ENCODE data around the gene SPTBN1.
"Not testable (repeated sequence)": the region's sequence is repeated elsewhere in the genome, so short reads cannot be mapped to it uniquely, and the experiment has no call there.

Gene SPTBN1

DNA sequence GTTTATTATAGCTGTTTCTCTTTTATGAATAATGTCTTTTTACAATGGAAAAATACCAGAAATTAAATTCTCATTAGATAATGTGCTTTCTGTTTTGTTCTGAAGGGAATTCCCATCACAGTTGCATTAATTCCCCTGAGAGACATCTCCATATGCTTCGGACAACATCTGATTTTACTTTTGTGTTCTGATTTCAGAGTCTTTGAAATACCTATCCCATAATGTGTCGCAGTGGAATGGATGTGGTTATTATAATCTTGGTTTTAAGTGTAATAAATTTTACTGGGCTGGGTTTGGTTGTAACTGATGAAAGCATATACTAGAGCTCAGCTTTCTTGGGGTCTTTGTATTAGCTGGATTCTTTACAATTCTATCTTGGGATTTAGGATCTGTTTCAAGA, 12.5 kb downstream of the SPTBN1 start:
- in situ Hi-C loops (cut with MboI; ENCODE audit: low sequenced_read_pairs), result no loop called here

DNA sequence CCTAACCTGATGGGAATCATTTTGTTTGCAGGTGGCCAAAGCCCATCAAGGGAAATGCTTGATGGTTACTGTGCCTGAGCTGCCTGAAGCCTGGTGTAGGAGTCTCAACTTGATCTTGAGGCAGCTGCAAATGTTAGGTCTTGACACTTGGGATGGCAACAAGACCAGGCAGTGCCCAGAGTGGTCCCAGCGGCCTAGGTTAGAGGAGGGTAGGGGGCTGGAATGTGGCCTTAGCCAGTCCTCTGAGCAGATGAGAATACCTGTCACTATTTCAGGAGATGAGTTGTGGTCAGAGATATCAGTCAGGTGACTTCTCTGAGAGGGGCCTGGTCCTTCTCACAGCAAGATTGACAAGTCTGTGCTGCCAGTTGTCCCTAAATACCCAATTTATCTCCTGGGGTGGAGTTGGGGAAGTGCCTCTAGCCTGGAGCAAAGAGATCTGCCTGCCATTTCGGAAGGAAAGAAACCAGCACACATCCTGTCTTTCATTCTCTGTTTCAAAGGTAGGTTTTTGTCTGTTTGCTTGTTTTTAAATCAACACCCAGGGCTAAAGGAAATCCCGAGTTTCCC, 13.4 kb downstream of the SPTBN1 start:
- in situ Hi-C loops (cut with MboI; ENCODE audit: low sequenced_read_pairs), result no loop called here

DNA sequence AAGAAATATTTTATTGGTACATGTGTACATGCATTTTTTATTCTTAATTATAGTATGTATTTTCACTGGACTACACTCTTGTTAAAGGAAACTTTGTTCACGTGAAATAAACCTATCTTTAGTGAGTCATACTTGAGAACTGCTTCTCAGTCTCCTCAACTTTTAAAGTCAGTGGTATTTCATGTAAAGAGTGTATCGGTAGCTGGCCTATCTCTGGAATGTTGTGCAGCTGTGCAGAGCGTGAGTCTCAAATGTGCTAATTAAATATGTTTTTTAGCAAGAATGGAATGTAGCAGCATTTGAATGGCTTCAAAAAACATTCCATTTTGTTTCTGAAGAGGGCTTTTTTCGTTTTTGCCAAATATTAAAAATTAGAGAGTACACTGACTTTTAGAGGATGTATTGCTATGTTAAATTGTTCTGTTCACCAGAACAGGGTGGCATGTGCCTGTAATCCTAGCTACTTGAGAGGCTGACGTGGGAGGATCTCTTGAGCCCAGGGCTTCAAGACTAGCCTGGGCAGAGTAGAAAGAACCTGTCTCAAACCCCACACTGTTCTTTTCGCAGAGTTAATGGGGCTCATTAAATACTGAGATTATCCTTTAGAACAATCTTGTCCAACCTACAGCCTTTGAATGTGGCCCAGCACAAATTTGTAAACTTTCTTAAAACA, 14.3 kb downstream of the SPTBN1 start:
- in situ Hi-C loops (cut with MboI; ENCODE audit: low sequenced_read_pairs), result no loop called here

DNA sequence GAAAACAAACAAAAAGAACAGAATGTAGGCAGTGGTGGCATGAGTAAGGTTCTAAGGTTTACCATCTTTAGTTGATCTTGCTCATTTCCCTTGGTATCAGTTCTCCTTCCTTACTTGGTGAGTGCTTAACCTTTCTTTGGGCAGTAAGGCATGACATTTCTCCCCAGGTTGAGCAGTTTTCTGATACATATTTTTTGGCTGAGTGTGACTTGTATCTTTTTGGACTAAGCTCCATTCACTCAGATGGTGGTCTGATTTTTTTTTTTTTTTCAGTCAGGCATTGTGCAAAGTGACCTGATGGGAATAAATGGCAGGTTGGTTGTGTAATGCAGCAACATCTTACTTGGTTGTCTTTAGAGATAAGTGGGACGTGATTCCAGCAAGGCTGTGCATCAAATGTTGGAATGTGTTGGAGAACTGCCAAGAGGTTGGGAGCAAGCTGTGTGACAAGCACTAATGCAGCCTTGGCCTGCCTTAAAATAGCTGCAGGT, 15.1 kb downstream of the SPTBN1 start:
- in situ Hi-C loops (cut with MboI; ENCODE audit: low sequenced_read_pairs), result no loop called here

DNA sequence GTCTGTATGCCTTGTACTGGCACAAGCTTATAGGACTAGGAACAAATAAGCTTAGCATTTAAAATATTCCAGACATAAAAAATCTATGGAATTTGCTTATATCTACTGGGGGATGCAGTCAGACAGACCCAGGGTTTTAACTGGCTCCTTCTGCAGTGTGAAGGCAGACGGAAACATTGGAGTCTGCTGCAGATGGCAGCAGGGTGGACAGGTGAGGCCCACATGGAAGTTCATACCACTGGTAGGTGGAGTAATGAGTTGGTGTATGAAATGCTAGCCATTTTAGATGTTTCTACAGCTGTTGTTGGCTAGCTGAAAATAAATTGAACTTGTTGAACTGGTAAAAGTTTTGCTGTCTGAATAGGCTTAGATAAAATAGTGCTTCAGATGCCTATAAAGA, 17.7 kb downstream of the SPTBN1 start:
- in situ Hi-C loops (cut with MboI; ENCODE audit: low sequenced_read_pairs), result no loop called here

DNA sequence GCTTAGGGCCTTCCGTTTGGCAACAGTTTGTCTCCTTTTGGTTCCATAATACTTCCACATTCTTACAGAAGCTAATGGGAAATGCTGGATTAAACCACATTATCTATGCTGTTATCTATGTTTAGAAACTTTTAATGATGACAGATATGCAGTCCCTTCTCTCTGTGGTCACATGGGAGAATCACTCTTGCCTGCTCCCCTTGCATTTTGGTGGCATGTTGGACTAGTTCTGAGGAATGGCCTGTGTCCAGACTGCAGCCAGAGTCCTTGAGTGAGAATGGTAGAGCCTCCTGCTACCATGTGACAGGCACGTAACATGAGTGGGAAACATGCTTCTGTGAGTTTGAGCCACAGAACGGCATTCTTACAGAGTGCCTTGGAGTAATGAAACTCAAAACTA, 19.2 kb downstream of the SPTBN1 start:
- in situ Hi-C loops (cut with MboI; ENCODE audit: low sequenced_read_pairs), result no loop called here

DNA sequence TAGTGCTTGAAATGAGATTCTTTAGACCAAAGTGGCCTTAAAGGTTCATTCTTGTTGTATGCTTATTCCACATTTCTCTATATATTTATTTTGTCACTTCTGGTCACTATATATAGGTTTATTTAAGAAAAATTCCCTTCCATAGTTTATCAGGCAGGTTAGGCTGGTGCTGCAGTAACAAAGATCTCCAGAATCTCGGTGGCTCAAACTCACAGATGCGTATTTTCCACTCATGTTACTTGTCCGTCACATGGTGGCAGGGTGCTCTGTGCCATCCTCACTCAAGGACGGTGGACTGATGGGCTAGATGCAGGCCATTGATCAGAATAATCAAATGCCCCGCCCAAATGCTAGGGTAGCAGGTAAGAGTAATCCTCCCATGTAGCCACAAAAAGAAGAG, 19.8 kb downstream of the SPTBN1 start:
- in situ Hi-C loops (cut with MboI; ENCODE audit: low sequenced_read_pairs), result no loop called here

DNA sequence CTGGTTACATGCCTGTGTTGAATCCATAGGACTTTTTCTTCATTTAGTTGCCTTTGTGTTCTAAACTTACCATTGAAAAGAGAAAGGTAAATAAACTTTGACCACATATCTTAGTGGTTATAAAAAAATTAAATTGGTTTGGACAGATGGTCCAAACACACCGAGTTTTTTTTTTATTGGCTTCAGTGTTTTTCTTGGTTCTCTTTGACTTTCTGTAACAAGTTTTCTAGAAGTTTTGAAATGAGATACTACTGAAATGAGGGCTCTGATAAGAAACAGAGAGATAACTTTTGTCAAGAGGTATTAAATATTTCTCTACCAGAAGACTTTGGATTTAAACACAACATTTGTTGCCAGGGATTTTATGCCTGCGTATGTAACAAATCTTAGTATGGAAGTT, 20.7 kb downstream of the SPTBN1 start:
- in situ Hi-C loops (cut with MboI; ENCODE audit: low sequenced_read_pairs), result no loop called here

DNA sequence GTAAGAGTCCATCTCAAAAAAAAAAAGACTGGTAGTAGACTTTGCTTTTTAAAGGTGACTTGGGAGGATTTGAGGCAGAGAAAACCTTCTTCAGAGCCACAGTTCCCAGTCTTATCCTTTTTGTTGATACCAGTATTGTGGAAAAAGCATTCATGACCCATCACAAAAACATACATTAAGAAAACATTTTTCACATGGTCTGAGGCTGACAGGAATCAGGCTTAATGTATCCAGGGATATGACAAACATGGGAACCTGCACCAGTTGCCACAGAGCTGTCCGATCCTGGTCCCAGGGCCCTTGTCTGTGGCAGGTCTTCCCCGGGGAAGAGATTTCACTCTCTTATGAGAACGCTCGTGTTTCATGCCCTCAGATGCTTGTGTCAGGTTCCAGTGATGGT, 21.8 kb downstream of the SPTBN1 start:
- in situ Hi-C loops (cut with MboI; ENCODE audit: low sequenced_read_pairs), result no loop called here

DNA sequence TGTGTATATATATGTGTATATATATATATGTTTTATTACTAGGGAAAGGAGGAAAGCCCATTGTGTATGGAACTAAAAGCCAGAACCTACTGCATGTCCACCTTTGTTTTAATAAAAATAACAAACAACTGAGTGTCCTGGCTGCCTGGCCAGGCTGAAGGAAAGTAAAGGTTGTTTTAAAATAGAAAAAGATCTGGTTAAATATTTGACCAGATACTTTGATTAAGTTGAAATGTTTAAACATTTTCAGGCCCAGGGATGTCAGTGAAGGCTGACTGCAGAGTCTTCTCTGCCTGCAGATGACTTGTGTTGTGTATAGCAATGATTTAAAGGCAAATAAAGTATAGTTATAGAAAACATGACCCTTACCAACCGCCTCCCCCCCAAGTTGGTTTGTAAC, 22.8 kb downstream of the SPTBN1 start:
- in situ Hi-C loops (cut with MboI; ENCODE audit: low sequenced_read_pairs), result no loop called here

DNA sequence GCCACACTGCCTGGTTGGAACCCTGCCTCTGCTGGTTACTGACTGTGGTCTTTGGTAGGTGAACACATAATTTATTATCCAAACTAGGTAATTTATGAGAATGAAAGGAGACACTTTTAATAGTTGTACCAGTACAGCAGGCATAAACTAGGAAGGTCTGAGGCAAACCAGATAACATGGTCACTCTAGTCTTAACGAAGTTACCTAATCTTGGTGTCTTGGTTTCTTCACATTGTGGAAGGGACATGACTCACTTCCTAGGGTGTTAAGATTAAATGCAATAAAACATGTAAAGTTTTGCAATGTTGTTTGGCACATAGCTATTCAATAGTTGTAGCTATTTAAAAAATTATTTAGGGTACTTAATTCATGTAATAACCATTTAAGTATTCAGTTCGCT, 23.3 kb downstream of the SPTBN1 start:
- in situ Hi-C loops (cut with MboI; ENCODE audit: low sequenced_read_pairs), result no loop called here

DNA sequence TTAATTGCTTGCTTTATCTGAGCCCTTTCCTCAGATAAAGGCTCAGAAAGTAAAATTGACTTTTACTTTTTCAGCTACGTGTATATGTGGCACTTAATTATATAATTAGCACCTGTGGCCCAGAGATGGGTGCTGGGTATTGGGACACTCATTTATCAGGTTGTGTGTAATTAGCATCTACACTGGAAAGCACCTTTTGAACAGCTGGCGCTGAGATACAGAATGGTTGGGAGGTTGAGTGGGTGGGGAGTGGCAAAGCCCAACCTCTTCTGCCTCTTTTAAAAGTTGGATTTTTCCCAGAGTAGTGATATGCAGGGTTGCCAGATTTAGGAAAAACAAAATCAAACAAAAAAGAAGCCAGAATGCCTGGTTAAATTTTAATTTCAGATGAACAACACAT, 23.9 kb downstream of the SPTBN1 start:
- in situ Hi-C loops (cut with MboI; ENCODE audit: low sequenced_read_pairs), result no loop called here

DNA sequence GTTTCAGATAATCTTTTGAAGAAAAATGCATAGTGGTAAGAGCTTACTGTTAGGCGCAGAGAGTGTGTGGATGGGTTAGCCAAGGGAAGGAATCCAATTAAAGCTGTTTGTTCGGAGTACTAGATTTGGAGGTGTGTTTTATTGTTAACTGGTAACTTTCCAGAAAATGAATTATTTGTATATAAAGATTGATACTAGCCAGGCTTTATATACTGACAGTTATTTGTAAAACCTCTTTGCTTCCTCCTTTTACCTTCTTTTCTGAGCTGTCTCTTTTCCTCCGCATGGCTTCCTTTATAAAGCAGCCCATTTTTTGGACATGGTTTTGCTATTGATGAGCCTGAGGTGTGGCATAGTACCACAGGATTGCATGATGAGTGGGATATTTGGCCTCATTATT, 25.6 kb downstream of the SPTBN1 start:
- in situ Hi-C loops (cut with MboI; ENCODE audit: low sequenced_read_pairs), result no loop called here

DNA sequence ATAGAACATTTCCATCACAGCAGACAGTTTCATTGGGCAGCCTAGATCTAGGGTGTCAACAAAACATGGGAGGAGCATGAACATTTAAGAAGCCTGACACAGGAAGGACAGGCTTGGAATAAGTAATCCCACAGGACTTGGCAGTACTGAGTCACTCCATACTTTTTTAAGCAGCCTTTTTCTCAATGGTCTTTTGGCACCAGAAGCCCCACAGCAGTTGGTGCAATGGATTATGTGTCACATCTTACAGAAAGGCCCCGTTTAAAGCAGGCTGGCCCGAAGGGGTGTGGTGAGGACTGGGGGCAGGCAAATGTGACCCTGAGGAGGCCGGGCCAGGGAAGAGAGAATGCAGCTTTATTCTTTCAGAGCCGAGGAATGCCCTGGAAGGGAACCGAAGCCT, 26.6 kb downstream of the SPTBN1 start:
- in situ Hi-C loops (cut with MboI; ENCODE audit: low sequenced_read_pairs), result no loop called here

DNA sequence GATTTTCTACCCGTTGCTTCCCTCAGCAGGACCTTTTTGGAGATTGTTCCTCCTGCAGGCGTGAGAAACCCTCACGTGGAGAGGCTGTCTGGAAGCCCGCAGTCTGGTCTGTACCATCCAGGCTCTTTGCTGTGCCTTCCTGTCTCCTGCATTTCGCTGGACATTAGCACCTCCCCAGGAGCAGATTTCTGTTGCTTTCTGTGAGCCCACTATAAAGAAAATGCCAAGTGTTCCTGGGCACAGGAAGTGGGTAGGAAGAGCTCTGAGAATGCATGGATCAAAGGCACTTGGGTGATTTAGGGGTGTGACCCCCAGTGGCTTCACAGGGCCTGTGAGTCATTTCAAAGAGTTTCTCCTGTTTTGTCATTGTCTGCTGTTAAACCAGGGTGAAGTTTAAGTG, 27.3 kb downstream of the SPTBN1 start:
- in situ Hi-C loops (cut with MboI; ENCODE audit: low sequenced_read_pairs), result no loop called here

DNA sequence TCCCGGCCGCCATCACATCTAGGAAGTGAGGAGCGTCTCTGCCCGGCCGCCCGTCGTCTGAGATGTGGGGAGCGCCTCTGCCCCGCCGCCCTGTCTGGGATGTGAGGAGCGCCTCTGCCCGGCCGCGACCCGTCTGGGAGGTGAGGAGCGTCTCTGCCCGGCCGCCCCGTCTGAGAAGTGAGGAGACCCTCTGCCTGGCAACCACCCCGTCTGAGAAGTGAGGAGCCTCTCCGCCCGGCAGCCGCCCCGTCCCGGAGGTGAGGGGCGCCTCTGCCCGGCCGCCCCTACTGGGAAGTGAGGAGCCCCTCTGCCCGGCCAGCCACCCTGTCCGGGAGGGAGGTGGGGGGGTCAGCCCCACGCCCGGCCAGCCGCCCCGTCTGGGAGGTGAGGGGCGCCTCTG, 29.6 kb downstream of the SPTBN1 start:
- in situ Hi-C loops (cut with MboI; ENCODE audit: low sequenced_read_pairs), result not testable (repeated sequence)

DNA sequence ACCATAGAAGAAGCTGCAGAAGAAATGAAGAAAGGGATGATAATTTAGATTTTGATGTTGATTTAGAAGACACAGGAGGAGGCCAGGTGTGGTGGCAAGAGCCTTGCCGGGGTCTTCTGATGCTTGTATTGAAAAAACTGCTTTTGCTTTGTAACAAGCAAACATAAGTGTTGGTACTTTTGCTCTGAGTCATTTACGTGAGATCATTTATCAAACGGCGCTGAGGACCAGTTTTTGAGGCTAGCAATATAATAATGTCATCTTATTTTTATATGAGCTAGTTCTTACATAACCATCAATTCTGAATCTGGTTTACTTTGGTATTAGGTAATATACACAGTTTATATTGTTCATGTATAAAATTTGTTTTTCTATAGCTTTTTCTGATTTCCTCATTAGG, 30.6 kb downstream of the SPTBN1 start:
- in situ Hi-C loops (cut with MboI; ENCODE audit: low sequenced_read_pairs), result no loop called here

DNA sequence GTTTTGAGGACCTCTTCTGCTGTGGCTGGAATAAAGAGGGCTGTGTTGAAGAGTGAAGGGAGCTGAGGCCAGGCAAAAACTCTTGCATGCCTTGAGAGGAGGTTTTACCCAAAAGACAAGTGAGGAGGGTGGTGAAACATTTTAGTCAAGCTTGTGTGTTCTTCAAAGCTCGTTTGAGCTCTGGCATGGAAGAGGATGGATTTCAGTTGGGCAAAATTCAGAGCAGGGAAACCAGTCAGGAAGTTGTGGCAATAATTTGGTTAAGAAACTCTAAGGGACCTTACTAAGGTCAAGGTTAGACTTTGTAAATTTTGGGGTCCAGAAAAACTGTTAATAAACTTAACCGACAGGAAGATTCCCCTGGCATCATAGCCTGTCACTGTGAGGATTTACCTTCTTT, 34.7 kb downstream of the SPTBN1 start:
- in situ Hi-C loops (cut with MboI; ENCODE audit: low sequenced_read_pairs), result no loop called here

DNA sequence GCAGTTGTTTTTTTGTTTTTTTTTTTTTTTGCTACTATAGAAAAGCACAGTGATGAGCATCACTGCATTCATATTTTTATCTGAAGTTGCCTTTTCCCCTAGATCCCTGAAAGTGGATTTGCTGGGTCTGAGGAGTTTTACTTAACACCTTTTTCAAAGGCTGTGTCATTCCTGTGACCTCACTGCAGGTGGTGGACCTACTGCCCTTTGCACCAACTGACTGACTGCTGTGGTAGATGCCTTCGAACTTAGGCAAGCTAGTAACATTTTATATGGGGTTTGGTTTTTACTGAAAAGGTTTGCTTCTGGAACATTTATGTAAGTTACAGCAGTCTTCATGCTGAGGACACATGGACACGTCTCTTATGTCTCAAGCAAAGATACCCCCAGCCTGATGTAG, 36.2 kb downstream of the SPTBN1 start:
- in situ Hi-C loops (cut with MboI; ENCODE audit: low sequenced_read_pairs), result no loop called here

DNA sequence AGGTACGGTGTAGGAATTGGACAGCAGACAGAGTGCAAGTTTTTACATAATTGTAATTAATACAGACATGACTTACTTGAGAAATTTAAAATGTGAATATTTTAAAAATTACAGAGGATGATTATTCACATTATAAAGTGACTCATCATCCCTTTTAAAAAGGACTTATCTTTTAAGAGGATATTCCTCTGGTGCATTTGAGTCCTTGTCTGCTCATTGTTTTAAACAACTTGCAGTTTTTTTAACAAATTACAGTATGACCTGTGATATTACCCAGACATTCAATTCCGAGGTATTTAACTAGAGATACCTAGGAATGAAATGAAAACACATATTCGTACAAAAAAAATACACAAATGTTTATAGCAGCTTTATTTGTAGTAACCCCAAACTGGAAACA, 38.0 kb downstream of the SPTBN1 start:
- in situ Hi-C loops (cut with MboI; ENCODE audit: low sequenced_read_pairs), result no loop called here

DNA sequence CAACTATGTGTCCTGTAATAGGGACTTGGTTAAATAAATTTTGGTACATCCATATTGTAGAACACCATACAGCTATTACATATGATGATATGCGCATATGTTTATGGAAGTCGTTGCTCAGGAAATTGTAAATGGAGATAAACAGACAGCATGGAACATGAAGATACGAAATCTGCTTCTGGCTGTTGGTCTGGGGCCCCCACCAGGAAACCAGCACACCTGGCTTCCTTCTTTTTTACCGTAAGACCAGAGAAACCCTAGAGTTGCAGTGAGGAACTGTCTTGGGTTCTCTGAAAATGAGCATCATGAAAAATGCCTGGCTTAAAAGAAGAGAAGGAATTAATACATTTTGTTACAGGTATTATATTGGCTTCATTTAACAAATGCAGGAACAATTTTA, 40.8 kb downstream of the SPTBN1 start:
- in situ Hi-C loops (cut with MboI; ENCODE audit: low sequenced_read_pairs), result no loop called here

DNA sequence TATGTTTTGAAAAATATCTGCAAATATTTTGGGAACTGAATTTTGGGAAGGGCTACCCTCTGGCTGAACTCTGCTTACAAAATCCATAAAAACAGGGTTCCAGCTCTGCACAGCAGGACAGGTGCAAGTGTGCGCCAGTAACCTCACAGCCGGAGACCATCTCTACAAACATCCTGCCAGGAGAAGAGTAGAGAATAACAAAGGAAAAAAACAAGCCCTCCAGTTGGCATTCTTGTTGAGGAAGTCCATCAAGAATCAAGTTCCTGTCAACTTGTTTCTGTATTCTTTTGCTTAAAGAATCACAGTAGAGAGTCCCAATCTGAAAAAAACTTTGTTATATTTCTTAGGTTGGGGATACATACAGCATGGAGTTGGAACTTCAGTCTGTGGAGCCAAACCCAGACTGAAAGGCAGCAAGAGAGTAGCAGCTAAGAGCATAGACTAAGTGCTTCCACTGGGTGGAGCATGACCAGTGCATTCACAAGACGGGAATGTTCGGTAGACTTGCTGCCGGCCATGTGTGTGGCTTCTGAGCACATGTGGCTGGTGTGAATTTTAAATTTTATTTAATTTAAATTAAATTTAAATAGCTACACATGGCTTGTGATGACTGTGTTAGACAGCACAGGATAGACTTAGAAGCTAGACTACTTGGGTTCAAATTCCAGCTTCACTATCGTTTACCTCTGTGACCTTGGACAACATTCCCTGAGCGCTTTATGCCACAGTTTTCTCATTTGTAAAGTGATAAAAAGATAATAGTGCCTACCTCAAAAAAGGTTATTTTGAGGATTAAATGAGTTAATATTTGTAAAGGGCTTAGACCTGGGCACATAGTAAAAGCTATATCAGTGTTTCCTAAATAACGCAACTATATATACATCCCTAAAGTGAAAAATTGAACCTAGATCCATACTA, 41.9 kb downstream of the SPTBN1 start:
- in situ Hi-C loops (cut with MboI; ENCODE audit: low sequenced_read_pairs), result no loop called here
